Measurements from ENCODE around the gene PRB3.

Gene PRB3

GRCh38 chr12:11269607-11270006 is at the start of gene PRB3:
PRB3 (minus strand) TSS chr12:11269707; CDS start chr12:11269669, 38 bp downstream.
- no peak for ATAC-seq (replicated peaks; ENCODE audit: extremely low read depth, poor library complexity, severe bottlenecking)
- no peak within 1 kb of the TSS for H3K27ac Mint-ChIP-seq (ENCODE audit: low read depth)

DNA sequence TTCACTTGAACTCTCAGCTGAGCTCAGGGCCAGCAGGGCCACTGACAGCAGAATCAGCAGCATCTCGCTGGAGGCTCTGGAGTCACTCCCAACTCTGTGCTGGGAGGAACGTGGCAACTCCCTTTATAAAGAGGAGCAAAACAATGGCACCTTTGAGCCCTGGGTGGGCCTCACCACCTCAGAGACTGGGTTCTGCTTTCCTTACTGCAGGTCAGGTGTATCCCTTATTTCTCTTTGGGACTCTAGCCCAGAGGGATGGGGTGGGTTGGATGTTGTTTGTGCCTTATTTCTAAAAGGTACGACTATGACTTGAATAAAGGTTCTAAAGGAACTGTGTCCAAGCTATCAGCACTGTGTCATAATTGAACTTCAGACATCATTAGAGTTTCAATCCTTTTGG is 40.8 kb upstream of the PRB3 start, which contains the start of gene PRB4:
Gene PRB4, minus strand, starts transcription at position 101 of the 400 bp plus-strand sequence. Its CDS starts 38 bp downstream, at position 63.
- peaks cover 2% of the 10 kb centered on the region for H3K9me3 Mint-ChIP-seq
- no peaks in the 10 kb centered on the region for H3K4me1 Mint-ChIP-seq
- H3K27ac Mint-ChIP-seq (ENCODE audit: low read depth) = no peak within 1 kb of the TSS
- H3K27me3 Mint-ChIP-seq = peaks cover 36% of the 10 kb centered on the region
- no peak within 1 kb of the TSS for H3K4me3 Mint-ChIP-seq
- DNase-seq (ENCODE audit: low spot score in 2 of 2) = no peak
- no peak for ATAC-seq (replicated peaks; ENCODE audit: extremely low read depth, poor library complexity, severe bottlenecking)
- H3K36me3 Mint-ChIP-seq (ENCODE audit: insufficient read depth) = no peaks in the 10 kb centered on the region

More at GRCh38 chr12:11269607-11270006, at the start of gene PRB3:
- Mint-ChIP-seq H3K36me3 (ENCODE audit: insufficient read depth) (no peaks in the 10 kb centered on the region), H3K4me3 (no peak within 1 kb of the TSS), H3K27me3 (no peaks in the 10 kb centered on the region), H3K9me3 (no peaks in the 10 kb centered on the region), H3K4me1 (no peaks in the 10 kb centered on the region)
- no peak for DNase-seq (ENCODE audit: low spot score in 2 of 2)

GRCh38 chr12:11307143-11307542 is 37.6 kb upstream of the PRB3 start:
- Mint-ChIP-seq H3K36me3 (ENCODE audit: insufficient read depth) (no peaks in the 10 kb centered on the region), H3K27ac (ENCODE audit: low read depth) (no peak overlapping the region), H3K4me3 (no peak overlapping the region), H3K9me3 (no peaks in the 10 kb centered on the region), H3K27me3 (peaks cover 24% of the 10 kb centered on the region), H3K4me1 (no peaks in the 10 kb centered on the region)
- DNase-seq (ENCODE audit: low spot score in 2 of 2) (no peak), ATAC-seq (replicated peaks; ENCODE audit: extremely low read depth, poor library complexity, severe bottlenecking) (no peak)

GRCh38 chr12:11273449-11273848 is 3.9 kb upstream of the PRB3 start:
- Mint-ChIP-seq H3K27me3 (no peaks in the 10 kb centered on the region), H3K4me1 (no peaks in the 10 kb centered on the region), H3K36me3 (ENCODE audit: insufficient read depth) (no peaks in the 10 kb centered on the region), H3K4me3 (no peak overlapping the region), H3K27ac (ENCODE audit: low read depth) (no peak overlapping the region), H3K9me3 (no peaks in the 10 kb centered on the region)
- DNase-seq (ENCODE audit: low spot score in 2 of 2) (no peak), ATAC-seq (replicated peaks; ENCODE audit: extremely low read depth, poor library complexity, severe bottlenecking) (no peak)

- peaks cover 3% of the 10 kb centered on the region for H3K27me3 Mint-ChIP-seq
- no peak overlapping the region for H3K4me3 Mint-ChIP-seq
- H3K27ac Mint-ChIP-seq (ENCODE audit: low read depth) = no peak overlapping the region
- no peak for DNase-seq (ENCODE audit: low spot score in 2 of 2)
- H3K9me3 Mint-ChIP-seq = peaks cover 6% of the 10 kb centered on the region
- no peak for ATAC-seq (replicated peaks; ENCODE audit: extremely low read depth, poor library complexity, severe bottlenecking)
- H3K36me3 Mint-ChIP-seq (ENCODE audit: insufficient read depth) = no peaks in the 10 kb centered on the region
- H3K4me1 Mint-ChIP-seq = no peaks in the 10 kb centered on the region
These were observed 5.0 kb downstream of the PRB3 start for GRCh38 chr12:11264501-11264900.

- Mint-ChIP-seq H3K4me1 (peaks cover 6% of the 10 kb centered on the region), H3K27me3 (peaks cover 29% of the 10 kb centered on the region), H3K27ac (ENCODE audit: low read depth) (no peak overlapping the region), H3K9me3 (no peaks in the 10 kb centered on the region), H3K36me3 (ENCODE audit: insufficient read depth) (no peaks in the 10 kb centered on the region), H3K4me3 (no peak overlapping the region)
- DNase-seq (ENCODE audit: low spot score in 2 of 2) (no peak), ATAC-seq (replicated peaks; ENCODE audit: extremely low read depth, poor library complexity, severe bottlenecking) (no peak)
These were observed 23.0 kb downstream of the PRB3 start for GRCh38 chr12:11246489-11246888.

DNA sequence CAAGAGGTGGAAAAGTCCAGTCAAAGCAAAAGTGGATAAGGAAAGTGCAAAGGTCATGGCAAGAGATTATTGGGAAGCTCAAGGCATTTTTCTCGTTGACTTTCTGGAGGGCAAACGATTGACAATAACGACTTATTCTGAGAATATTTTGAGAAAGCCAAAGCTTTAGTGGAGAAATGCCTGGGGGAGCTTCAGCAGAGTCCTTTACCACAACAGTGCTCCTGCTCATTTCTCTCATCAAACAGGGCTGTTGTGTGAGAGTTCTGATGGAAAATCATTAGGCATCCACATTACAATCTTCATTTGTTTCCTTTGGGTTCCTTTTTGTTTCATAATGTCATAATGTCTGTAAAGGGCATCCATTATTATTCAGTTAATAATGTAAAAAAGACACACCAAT is 26.9 kb downstream of the PRB3 start:
- no peak for DNase-seq (ENCODE audit: low spot score in 2 of 2)
- Mint-ChIP-seq H3K27ac (ENCODE audit: low read depth) (no peak overlapping the region), H3K4me1 (peaks cover 6% of the 10 kb centered on the region), H3K27me3 (peaks cover 27% of the 10 kb centered on the region), H3K36me3 (ENCODE audit: insufficient read depth) (no peaks in the 10 kb centered on the region), H3K4me3 (no peak overlapping the region), H3K9me3 (no peaks in the 10 kb centered on the region)
- no peak for ATAC-seq (replicated peaks; ENCODE audit: extremely low read depth, poor library complexity, severe bottlenecking)

- DNase-seq (ENCODE audit: low spot score in 2 of 2) = no peak
- no peak overlapping the region for H3K27ac Mint-ChIP-seq (ENCODE audit: low read depth)
- H3K36me3 Mint-ChIP-seq (ENCODE audit: insufficient read depth) = no peaks in the 10 kb centered on the region
- no peaks in the 10 kb centered on the region for H3K9me3 Mint-ChIP-seq
- H3K4me1 Mint-ChIP-seq = peaks cover 1% of the 10 kb centered on the region
- ATAC-seq (replicated peaks; ENCODE audit: extremely low read depth, poor library complexity, severe bottlenecking) = no peak
- no peak overlapping the region for H3K4me3 Mint-ChIP-seq
- peaks cover 27% of the 10 kb centered on the region for H3K27me3 Mint-ChIP-seq
These were observed 29.1 kb downstream of the PRB3 start for GRCh38 chr12:11240348-11240930.

DNA sequence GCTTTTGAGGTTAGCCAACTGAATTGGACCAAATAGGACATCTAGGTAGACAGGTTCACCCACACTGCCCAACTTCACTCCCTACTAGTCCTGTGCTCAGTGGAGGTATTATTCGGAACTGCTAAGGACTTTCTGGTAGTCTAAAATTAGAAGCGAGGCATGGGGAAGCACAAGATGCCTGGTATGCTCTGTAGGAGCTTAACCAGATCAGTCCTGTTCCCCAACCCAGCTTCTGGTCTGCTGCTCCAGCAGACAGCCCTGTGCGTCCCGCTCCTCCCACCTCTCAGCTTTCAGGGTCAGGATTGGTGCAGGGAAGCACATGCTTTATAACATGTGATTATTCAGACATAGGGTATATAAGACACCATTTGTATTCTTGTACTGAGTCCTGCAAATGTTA is 31.2 kb downstream of the PRB3 start:
- DNase-seq (ENCODE audit: low spot score in 2 of 2) = no peak

DNA sequence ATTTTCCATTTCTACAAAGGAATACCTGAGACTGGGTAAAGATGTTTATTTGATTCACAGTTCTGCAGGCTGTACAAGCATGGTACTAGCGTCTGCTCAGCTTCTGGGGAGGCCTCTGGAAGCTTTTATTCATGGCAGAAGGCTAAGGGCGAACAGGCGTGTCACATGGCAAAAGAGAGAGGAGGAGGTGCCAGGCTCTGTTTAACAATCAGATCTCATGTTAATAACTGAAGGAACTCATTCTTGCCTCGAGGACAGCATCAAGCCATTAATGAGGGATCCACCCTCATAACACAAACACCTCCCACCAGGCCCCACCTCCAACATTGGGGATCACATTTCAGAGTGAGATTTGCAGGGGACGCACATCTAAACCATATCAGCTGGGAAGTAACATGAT is 36.0 kb downstream of the PRB3 start:
- Mint-ChIP-seq H3K27me3 (no peaks in the 10 kb centered on the region), H3K27ac (ENCODE audit: low read depth) (no peak overlapping the region)

More for the DNA sequence above, 31.2 kb downstream of the PRB3 start:
- no peak overlapping the region for H3K4me3 Mint-ChIP-seq
- no peak for ATAC-seq (replicated peaks; ENCODE audit: extremely low read depth, poor library complexity, severe bottlenecking)
- no peaks in the 10 kb centered on the region for H3K4me1 Mint-ChIP-seq
- no peaks in the 10 kb centered on the region for H3K36me3 Mint-ChIP-seq (ENCODE audit: insufficient read depth)
- peaks cover 18% of the 10 kb centered on the region for H3K27me3 Mint-ChIP-seq
- no peaks in the 10 kb centered on the region for H3K9me3 Mint-ChIP-seq
- no peak overlapping the region for H3K27ac Mint-ChIP-seq (ENCODE audit: low read depth)

DNA sequence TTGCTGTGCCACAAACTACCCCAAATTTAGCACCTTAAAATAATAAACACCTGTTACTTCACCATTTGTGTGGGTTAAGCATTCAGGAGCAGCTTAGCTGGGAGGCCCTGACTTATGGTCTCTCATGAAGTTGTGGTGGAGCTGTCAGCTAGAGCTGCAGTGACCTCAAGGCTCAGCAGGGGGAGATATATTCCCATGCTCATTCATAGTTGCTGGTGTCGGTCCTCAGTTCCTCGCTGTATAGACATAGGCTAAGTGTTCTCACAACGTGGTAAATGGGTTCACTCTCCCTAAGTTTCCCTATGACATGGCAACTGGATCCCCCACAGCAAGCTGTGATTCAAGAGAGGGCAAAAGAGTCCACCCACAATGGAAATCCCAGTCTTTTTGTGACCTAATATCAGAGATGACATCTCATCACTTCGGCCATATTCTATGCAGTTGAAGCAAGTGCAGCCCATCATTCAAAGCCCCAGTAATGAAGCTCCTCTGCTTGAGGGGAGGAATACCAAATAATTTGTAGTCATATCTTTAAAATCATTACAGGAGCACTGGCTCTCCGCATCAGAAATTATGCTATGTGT is 41.1 kb downstream of the PRB3 start:
- Mint-ChIP-seq H3K4me3 (no peak overlapping the region), H3K27me3 (no peaks in the 10 kb centered on the region), H3K36me3 (ENCODE audit: insufficient read depth) (no peaks in the 10 kb centered on the region), H3K9me3 (no peaks in the 10 kb centered on the region), H3K4me1 (no peaks in the 10 kb centered on the region), H3K27ac (ENCODE audit: low read depth) (no peak overlapping the region)
- ATAC-seq (replicated peaks; ENCODE audit: extremely low read depth, poor library complexity, severe bottlenecking) (no peak), DNase-seq (ENCODE audit: low spot score in 2 of 2) (peak in 1 of 2 donors; percentile 20)

More for the DNA sequence above, 36.0 kb downstream of the PRB3 start:
- DNase-seq (ENCODE audit: low spot score in 2 of 2) (no peak), ATAC-seq (replicated peaks; ENCODE audit: extremely low read depth, poor library complexity, severe bottlenecking) (no peak)
- no peaks in the 10 kb centered on the region for H3K4me1 Mint-ChIP-seq
- H3K36me3 Mint-ChIP-seq (ENCODE audit: insufficient read depth) = no peaks in the 10 kb centered on the region
- no peak overlapping the region for H3K4me3 Mint-ChIP-seq
- H3K9me3 Mint-ChIP-seq = no peaks in the 10 kb centered on the region

DNA sequence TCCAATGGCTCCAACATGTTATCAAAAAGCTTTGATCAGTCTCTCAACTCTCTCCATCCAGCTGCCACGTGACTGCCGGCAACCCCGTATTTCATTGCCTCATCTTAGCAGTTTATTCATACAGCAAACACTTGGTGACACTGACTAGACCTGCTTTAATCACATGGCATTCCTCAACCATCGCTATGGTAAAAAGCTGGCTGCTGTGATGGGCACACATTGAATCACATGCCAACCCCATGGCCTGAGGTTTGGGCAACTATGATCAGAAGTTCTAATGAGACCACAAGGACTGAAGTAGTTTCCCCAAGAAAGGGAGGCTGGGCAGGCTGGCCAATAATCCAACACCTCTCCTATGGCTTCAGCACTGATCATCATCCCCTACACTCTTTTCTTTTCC is 42.1 kb downstream of the PRB3 start:
- H3K4me3 Mint-ChIP-seq = no peak overlapping the region
- peaks cover 8% of the 10 kb centered on the region for H3K27me3 Mint-ChIP-seq
- H3K36me3 Mint-ChIP-seq (ENCODE audit: insufficient read depth) = no peaks in the 10 kb centered on the region
- H3K4me1 Mint-ChIP-seq = no peaks in the 10 kb centered on the region
- no peaks in the 10 kb centered on the region for H3K9me3 Mint-ChIP-seq
- ATAC-seq (replicated peaks; ENCODE audit: extremely low read depth, poor library complexity, severe bottlenecking) = no peak
- DNase-seq (ENCODE audit: low spot score in 2 of 2) = no peak
- no peak overlapping the region for H3K27ac Mint-ChIP-seq (ENCODE audit: low read depth)
